GM19238 (cell line): ENCODE results near the gene HEXIM1.

Experiments used
- DNase-seq: peaks from one replicate; pipeline ENCODE4 v3.0.0; 2011; ENCODE audit warnings: low spot score; ENCODE audit not compliant: insufficient read length

The HEXIM1 gene

DNA sequence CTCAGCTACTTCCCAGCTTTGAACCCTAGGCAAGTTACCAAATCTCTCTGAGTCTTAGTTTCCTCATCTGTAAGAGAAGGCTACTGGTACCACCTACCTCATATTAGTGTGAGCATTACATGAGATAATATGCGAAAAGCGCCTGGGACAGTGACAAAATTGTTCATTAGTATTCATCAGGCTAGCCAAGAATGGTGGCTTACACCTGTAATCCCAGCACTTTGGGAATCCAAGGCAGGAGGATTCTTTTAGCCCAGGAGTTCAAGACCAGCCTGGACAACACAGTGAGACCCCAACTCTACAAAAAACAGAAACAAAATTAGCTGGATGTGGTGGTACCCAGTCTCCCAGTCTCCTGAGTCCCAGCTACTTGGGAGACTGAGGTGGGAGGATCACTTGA lies 19.3 kb upstream of the HEXIM1 start:
- no peak for DNase-seq

DNA sequence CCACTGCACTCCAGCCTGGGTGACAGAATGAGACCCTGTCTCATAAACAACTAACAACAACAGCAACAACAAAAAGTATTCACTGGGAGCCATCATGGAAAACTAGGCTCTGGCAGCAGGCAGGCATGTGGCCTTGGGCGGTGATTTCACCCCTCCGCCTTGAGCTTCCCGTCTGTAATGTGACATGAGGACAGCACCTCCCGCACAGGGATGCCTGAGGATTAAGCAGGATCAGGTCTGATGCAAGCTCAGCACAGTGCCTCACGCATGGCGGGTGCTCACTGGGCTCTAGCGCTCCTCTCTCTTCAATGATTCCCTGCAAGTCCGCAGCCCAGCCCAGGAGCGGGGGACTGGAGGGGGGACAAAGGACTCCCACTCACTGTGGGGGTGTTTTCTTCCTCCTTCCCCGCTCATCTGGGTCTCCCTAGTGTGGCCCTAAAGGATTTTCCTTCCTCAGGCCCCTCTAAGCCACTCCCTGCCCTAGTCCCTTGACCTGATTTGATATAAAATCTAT lies 18.8 kb upstream of the HEXIM1 start:
- DNase-seq: no peak

DNA sequence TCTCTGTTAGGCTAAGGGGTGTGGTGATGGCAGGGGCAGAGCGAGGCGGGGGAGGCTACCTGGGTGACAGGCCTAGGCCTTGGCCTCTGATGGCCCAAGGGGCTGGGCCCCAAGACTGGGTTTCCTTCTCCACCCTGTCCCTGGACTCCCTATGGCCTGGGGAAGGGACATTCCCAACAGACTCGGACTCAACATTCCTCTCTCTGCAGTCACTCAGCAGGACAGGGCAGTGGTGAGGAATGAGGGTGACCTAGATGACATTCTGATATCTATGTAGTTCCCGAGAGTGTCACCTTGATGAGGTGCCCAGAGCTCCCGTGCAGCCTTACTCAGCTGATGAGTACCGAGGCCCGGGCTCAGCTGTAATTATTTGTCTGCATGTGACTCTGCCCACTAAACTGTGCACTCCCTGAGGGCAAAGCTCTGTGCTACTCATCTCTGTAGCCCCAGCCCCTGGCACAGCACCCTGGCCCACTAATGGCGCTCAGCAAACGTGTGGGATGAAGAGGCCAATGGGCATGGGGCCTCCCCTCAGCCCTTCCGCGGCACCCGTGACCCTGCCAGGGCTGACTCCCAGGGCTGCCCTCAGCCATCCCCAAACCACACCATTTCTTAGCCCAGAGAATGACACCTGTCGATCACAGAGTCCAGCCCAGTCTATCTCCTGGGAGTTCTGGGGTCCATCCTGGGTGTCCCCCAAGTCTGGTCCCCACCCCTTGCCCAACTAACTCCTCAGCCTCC lies 18.2 kb upstream of the HEXIM1 start:
- DNase-seq: no peak

- no peak for DNase-seq
Measured at GRCh38 chr17:45130681-45131615, 17.3 kb upstream of the HEXIM1 start.

GRCh38 chr17:45131616-45132319 lies 16.5 kb upstream of the HEXIM1 start:
- DNase-seq: peak; percentile 56

DNA sequence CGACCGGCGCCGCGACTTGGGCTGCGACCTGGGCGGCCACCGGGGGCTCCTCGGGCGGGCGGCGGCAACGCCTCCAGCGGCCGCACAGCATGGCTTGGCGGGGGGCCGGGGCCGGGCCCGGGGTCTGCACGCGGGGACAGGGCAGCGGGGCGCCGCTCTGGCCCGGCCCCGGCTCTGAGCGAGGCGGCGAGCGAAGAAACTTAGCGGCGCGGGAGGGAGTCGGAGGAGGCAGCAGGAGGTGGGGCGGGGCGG lies 16.0 kb upstream of the HEXIM1 start, which contains the start of gene PLCD3:
PLCD3 (minus strand) TSS at position 196 of the 252 bp plus-strand sequence; CDS start at position 91, 105 bp downstream.
- no peak for DNase-seq

DNA sequence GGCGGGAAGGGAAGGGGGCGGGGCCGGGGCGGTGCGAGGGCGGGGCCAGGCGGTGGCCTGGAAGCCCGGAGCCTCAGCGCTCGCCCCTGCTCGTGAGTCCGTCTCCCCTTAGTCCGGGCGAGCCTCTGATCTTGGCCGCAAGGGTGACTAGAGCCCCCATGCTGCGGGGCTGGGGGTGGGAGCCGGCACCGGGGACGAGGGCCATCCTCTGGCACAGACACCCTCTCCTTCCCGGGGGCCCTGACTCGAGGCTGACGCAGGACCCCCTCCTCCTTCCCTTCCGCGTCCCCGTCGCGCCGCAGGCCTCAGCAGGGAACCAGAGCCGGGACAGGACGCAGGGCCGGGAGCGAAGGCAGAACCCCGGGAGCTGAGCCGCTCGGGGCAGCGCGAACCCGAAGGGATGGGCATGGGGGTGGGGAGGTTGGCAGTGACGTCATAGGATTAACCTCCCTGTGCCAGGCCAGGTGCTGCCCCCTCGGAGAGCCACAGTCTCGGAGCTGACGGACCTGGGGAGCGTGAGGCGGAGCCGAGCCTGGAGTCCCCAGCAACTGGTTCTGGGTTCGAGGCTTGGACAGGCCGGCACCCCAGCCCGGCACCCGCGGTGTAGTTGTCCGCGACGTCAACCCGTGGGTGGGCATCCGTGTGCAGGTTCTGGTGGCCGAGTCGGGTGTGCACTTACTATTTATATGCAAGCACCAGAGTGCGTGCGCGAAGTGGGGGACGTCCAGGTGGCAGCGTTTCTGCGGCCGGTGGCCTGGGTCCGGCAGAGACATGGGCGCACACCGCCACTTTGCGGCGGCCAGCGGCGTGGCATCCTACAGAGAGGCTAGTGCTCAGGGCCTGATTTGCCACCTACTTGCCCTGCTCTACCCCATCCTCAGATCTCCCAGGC lies 15.5 kb upstream of the HEXIM1 start:
- DNase-seq: peak; percentile 91

DNA sequence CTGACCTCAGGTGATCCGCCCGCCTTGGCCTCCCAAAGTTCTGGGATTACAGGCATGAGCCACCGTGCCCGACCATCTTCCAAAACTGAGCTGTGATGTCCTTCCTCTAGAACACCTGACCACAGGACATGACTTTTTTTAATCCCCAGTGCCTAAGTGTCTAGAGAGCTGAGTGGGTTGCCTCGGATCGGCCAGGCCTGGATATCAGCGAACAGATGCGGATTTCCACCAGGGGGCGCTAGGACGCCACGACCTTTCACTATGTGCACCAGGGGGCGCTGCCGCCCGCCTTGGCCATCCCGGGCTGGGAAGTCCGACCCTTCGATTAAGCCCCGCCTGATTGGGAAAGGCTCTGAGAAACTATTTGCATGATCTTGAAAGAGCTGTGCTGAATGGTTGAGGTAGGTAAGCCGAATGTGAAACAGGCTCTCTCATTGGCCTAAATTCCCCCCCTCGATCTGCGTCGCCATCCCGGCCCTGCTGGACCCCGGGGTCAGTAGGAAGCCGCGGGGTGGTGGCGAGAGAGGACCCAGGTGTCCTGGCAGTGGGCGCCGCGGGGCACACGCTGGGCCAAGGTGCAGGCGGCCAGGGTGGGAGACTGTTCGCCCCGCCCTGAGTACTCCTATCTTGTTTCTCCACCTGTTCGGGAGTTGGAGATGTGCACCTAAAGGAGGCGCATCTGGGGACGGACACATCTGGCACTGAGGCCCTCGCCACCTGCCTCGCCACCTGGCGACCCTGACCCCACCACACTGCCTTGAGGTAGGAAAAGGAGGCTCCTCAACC lies 12.9 kb upstream of the HEXIM1 start, which contains the start of gene ACBD4:
ACBD4 (plus strand) TSS at position 496 of the 786 bp plus-strand sequence. CDS start 458 bp downstream, outside the sequence.
- peak; percentile 96 for DNase-seq

- DNase-seq: no peak
Measured at GRCh38 chr17:45135978-45136791, 12.1 kb upstream of the HEXIM1 start.

GRCh38 chr17:45136846-45137560 lies 11.3 kb upstream of the HEXIM1 start:
- DNase-seq: no peak

DNA sequence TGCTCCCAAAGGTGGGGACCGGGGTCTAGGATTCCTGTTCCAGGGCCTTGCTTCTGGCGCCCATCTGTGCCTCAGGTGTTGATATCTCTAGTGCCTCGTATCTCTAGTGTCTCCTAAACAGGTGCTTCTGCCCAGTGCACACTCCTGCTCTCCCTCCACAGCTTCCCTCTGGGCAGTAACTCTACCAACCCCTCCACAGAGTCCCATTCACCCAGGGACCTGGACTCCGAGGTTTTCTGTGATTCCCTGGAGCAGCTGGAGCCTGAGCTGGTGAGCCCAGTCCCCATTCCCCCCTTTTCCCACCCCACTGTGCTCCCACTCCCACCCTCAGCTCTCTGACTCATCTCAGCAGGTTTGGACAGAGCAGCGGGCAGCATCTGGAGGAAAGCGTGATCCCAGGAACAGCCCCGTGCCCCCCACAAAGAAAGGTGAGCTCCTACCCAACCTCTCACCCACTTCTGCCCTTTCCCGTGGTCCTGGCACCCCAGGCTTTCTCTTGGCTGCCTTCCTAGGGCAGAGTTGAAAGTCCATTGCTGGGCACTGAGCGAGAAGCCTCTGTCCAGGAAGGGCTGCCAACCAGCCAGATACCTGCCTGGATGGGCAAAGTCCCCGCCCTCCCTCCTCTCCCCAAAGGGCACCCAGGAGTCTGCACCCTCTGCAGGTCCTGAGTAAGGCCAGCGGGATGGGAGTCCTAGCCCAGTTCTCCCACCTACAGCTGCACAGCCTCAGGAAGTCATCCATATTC lies 10.5 kb upstream of the HEXIM1 start:
- DNase-seq: no peak

DNA sequence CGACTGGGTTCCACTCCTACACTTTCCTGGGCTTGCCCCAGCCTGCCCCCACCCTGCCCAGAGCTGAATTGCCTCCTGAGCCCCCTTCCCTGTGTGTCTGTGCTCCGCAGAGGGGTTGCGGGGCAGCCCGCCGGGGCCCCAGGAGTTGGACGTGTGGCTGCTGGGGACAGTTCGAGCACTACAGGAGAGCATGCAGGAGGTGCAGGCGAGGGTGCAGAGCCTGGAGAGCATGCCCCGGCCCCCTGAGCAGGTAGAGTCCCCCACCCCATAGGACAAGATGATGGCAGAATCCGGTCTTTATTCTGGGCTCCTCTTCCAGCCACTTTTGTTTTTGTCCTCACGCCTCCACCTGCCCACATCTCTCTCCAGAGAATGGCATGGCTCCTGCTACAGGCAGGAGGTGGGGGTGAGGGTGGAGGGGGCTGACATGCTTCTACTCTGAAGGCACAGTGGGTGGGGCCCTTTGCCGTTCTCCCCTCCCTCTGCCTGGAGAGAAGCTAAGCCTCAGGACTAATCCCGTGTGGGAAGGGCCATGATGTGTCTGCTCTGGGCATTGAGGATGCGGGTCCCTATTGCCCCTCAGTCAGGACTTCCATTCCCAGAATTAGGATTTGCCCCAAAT lies 9.3 kb upstream of the HEXIM1 start:
- DNase-seq: no peak

DNA sequence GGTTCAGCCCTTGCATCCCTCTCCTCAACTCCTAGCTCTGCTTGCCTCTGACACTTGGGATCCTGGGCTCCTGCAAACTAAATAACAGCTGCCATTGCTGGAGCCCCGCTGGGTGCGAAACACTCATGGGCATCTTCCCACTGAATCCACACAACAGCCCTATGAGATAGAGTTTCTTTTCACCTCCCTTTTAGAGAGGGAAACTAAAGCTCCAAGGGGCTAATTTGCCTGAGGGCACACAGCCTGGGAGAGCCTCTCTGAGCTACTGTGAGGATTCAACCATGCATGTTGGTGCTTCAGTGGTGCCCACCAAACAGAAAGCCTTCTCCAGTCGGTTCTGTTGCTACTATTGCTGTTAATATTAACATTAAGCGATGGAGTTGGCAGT lies 8.7 kb upstream of the HEXIM1 start:
- no peak for DNase-seq

DNA sequence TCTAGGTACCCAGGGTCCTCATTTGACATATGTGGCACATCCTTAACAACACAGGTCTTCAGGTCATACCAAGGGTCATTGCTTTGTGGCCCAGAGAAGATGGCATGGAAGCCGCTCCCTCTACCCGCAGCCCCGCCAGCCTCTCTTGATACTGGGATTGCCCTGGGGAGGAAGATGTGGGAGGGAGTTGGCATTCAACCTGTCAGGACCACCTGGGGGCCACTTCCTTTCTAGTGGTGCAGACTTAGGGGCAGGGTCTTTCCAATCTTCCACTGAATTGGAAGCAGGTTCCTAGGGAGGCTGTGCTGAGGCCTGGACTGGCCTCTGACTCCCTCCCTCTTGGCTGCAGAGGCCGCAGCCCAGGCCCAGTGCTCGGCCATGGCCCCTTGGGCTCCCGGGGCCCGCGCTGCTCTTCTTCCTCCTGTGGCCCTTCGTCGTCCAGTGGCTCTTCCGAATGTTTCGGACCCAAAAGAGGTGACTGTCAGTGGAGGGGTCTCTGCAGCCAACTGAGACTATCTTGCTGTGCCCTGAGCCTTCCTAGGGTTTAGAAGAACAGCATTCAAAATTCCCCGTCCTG lies 5.1 kb upstream of the HEXIM1 start:
- no peak for DNase-seq

DNA sequence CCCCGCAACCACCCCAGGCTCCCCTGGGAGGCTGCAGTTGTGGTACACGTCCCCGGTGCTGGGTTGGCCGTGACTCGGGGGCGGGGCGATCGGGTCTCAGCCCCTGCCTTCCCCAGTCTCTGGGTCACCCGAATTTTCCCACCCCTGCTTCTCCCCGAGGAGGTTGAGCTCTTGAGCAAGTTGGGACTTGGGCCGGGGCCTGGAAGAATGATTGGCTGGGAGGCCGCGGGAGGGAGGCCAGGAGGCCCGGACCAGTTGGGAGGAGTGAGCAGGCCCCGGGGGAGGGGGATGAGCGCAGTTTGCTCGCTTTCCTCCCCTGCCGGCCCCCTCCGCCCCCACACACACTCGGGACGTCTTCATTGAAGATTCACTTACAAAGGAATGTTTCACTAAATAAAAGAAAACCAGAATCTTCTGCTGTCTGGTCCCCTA lies 4.5 kb upstream of the HEXIM1 start:
- DNase-seq: no peak

GRCh38 chr17:45144199-45145034 lies 3.9 kb upstream of the HEXIM1 start:
- DNase-seq: no peak
